ENCODE data around the gene GLRB.

The GLRB gene

DNA sequence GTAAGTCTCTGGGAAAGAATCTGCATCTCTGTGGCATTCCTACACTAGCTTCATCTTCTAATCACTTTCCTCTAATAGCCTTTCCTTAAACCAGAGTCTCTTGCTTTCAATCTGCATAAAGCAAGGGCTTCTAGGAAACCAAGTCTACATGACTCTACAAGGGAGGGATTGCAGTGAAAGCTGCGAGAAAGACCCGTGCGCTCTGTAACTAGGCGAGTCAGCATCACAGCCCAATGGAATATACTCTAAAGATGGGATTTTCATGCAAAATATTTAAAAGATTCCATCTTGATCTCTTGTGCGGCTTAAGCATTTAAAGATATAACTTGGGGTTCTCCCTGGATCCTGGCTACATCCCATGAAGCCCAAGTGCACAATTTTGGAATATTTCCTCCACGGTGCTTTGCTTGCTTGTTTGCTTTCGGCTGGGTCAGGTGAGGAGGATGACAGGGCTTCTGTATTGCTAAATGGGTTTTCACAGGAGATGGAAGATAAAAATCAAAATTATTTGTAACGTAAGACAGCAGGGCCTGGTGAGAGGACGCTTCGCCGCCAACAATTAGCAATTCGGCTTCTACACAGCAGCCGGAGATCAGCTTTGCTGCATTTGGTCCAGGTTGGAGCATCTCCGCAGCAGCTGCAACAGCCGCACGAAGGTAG, 143.9 kb downstream of the GLRB start:
- H3K4me3 ChIP-seq (ENCODE audit: low read depth, low read length): no peak overlapping the region

DNA sequence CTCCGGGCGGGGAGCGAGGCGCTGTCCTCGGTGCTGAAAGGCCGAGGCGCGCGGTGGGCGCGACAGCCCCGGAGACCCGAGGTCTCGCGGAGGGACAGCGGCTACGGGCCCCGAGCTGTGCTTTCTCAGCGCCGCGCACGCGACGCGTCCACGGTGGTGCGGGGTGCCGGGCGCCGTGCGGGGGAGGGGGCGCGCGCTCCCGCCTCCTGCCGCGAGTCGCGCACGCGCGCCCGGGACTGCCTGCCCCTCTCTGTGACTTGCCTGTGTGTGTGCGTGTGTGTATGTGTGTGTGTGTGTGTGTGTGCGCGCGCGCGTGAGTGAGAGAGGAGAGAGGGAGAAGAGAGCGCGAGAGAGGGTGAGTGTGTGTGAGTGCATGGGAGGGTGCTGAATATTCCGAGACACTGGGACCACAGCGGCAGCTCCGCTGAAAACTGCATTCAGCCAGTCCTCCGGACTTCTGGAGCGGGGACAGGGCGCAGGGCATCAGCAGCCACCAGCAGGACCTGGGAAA, 144.5 kb downstream of the GLRB start, which contains the start of gene GRIA2:
Gene GRIA2, plus strand, starts transcription at position 358 of the 511 bp plus-strand sequence. CDS start 315 bp downstream, outside the sequence.
- H3K4me3 ChIP-seq (ENCODE audit: low read depth, low read length): no peak within 1 kb of the TSS
- TF ChIP-seq, protein P1, sequence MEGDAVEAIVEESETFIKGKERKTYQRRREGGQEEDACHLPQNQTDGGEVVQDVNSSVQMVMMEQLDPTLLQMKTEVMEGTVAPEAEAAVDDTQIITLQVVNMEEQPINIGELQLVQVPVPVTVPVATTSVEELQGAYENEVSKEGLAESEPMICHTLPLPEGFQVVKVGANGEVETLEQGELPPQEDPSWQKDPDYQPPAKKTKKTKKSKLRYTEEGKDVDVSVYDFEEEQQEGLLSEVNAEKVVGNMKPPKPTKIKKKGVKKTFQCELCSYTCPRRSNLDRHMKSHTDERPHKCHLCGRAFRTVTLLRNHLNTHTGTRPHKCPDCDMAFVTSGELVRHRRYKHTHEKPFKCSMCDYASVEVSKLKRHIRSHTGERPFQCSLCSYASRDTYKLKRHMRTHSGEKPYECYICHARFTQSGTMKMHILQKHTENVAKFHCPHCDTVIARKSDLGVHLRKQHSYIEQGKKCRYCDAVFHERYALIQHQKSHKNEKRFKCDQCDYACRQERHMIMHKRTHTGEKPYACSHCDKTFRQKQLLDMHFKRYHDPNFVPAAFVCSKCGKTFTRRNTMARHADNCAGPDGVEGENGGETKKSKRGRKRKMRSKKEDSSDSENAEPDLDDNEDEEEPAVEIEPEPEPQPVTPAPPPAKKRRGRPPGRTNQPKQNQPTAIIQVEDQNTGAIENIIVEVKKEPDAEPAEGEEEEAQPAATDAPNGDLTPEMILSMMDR (IDR thresholded peaks at IDR 0.05; ENCODE audit: borderline replicate concordance, insufficient read depth, low read depth, low read length): no peak

More for the DNA sequence above, 143.9 kb downstream of the GLRB start:
- TF ChIP-seq, protein P1 (IDR thresholded peaks at IDR 0.05; ENCODE audit: borderline replicate concordance, insufficient read depth, low read depth, low read length): no peak

DNA sequence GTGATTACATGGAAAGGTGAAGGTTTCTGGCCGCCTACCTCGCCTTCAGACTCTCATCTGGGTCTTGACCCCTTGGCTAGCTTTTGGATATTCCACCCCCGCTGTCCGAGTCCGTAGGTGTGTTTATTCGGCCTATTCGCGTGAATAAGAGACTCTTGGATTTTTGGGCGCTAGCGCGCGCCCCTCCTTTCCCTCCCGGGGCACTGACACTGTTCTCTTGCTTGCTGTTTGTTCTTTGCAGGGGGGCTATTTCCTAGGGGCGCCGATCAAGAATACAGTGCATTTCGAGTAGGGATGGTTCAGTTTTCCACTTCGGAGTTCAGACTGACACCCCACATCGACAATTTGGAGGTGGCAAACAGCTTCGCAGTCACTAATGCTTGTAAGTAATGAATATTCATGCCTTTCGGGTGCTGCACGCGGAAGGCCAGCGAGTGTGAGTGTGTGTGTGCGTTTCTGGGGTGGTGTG, 145.5 kb downstream of the GLRB start:
- H3K4me3 ChIP-seq (ENCODE audit: low read depth, low read length): no peak overlapping the region
- TF ChIP-seq, protein P1 (IDR thresholded peaks at IDR 0.05; ENCODE audit: borderline replicate concordance, insufficient read depth, low read depth, low read length): no peak
